ENCODE results near the gene ZXDC.

The ZXDC gene

GRCh38 chr3:126415661-126416591, 59.8 kb downstream of the ZXDC start:
- DNase-seq (no peak), ATAC-seq (no peak)

GRCh38 chr3:126414961-126415660, 60.6 kb downstream of the ZXDC start:
- DNase-seq (no peak), ATAC-seq (no peak)

GRCh38 chr3:126414406-126414805, 61.3 kb downstream of the ZXDC start:
- ATAC-seq (no peak), DNase-seq (no peak)

- no peak for ATAC-seq
- DNase-seq = no peak
Measured at GRCh38 chr3:126413693-126414080, 62.0 kb downstream of the ZXDC start.

GRCh38 chr3:126412841-126413692, 62.6 kb downstream of the ZXDC start:
- no peak for DNase-seq
- no peak for ATAC-seq

GRCh38 chr3:126408099-126408498, 67.6 kb downstream of the ZXDC start:
- DNase-seq = no peak
- no peak for ATAC-seq

- DNase-seq (no peak), ATAC-seq (no peak)
Measured at GRCh38 chr3:126407412-126408044, 68.2 kb downstream of the ZXDC start.

- DNase-seq (no peak), ATAC-seq (no peak)
Measured at GRCh38 chr3:126406389-126407296, 69.0 kb downstream of the ZXDC start.

- DNase-seq (no peak), ATAC-seq (no peak)
Measured at GRCh38 chr3:126402666-126403302, 72.9 kb downstream of the ZXDC start.

- ATAC-seq (no peak), DNase-seq (no peak)
Measured at GRCh38 chr3:126402178-126402577, 73.5 kb downstream of the ZXDC start.

- no peak for DNase-seq
- ATAC-seq = no peak
Measured at GRCh38 chr3:126401611-126402160, 74.0 kb downstream of the ZXDC start.

GRCh38 chr3:126399756-126400155, 75.9 kb downstream of the ZXDC start:
- DNase-seq (no peak), ATAC-seq (no peak)

- no peak for DNase-seq
Measured at GRCh38 chr3:126399351-126399735, 76.3 kb downstream of the ZXDC start.

GRCh38 chr3:126398423-126399350, 77.0 kb downstream of the ZXDC start:
- no peak for ATAC-seq
- no peak for DNase-seq

More at GRCh38 chr3:126399351-126399735, 76.3 kb downstream of the ZXDC start:
- ATAC-seq = no peak

- DNase-seq = no peak
- no peak for ATAC-seq
Measured at GRCh38 chr3:126397610-126398422, 77.9 kb downstream of the ZXDC start.

GRCh38 chr3:126396536-126396935, 79.2 kb downstream of the ZXDC start:
- ATAC-seq = no peak
- DNase-seq = no peak

- ATAC-seq (no peak), DNase-seq (no peak)
Measured at GRCh38 chr3:126395846-126396513, 79.7 kb downstream of the ZXDC start.

GRCh38 chr3:126394977-126395321, 80.7 kb downstream of the ZXDC start:
- DNase-seq (no peak), ATAC-seq (no peak)

Measured in stimulated activated naive CD8-positive, alpha-beta T cell treated with anti-CD3 and anti-CD28 coated beads, Interleukin-15, Interleukin-2, amounts not matched to agents 100 U/mL and 50 U/mL, for 24 hours (primary cell).